ENCODE measurements around the gene KRT4. TPM values are rescaled to one million over a fixed set of nuclear protein-coding genes. Genes with fewer than 3 reads are reported as not detected.

Gene KRT4
- total RNA-seq, 1 donor from 2014 or later = not detected

- Mint-ChIP-seq H3K4me3 (no peak overlapping the region), H3K27me3 (ENCODE audit: insufficient read depth, low read depth) (peaks cover 6% of the 10 kb centered on the region), H3K27ac (no peak overlapping the region), H3K4me1 (no peaks in the 10 kb centered on the region), H3K9me3 (peaks cover 2% of the 10 kb centered on the region), H3K36me3 (no peaks in the 10 kb centered on the region)
- H4K20me1 ChIP-seq (ENCODE audit: low read depth) = no peaks in the 10 kb centered on the region
- no peak overlapping the region for H3K4me3 ChIP-seq
- no peak overlapping the region for H2AFZ ChIP-seq (replicated peaks)
- H3F3A ChIP-seq (ENCODE audit: low read depth) = no peaks in the 10 kb centered on the region
- H3K36me3 ChIP-seq = no peaks in the 10 kb centered on the region
- no peak overlapping the region for H3K27ac ChIP-seq
- H3K9ac ChIP-seq = no peak overlapping the region
- H3K79me2 ChIP-seq (ENCODE audit: low read depth) = no peaks in the 10 kb centered on the region
- TF ChIP-seq EZH2phosphoT487 (IDR thresholded peaks at IDR 0.05) = no peak
- no peak for TF ChIP-seq CTCF (IDR thresholded peaks at IDR 0.05)
- no peak for TF ChIP-seq EZH2 (IDR thresholded peaks at IDR 0.05)
- DNase-seq (ENCODE audit: low spot score) = no peak
- no peaks in the 10 kb centered on the region for H3K9me3 ChIP-seq (ENCODE audit: low read depth)
- H3K4me1 ChIP-seq = no peaks in the 10 kb centered on the region
- H3K4me2 ChIP-seq = no peak overlapping the region
- H3K27me3 ChIP-seq = peaks cover 21% of the 10 kb centered on the region
Measured at GRCh38 chr12:52768479-52769200, 45.3 kb downstream of the KRT4 start.

GRCh38 chr12:52767427-52767826, 46.5 kb downstream of the KRT4 start:
- H3K36me3 Mint-ChIP-seq = no peaks in the 10 kb centered on the region
- no peak overlapping the region for H3K4me2 ChIP-seq
- H3K4me3 ChIP-seq = no peak overlapping the region
- no peak for DNase-seq (ENCODE audit: low spot score)
- H3K27me3 ChIP-seq = peaks cover 25% of the 10 kb centered on the region
- H3K9me3 Mint-ChIP-seq = peaks cover 2% of the 10 kb centered on the region
- no peak overlapping the region for H3K9ac ChIP-seq
- no peak overlapping the region for H3K27ac ChIP-seq
- no peaks in the 10 kb centered on the region for H3K4me1 Mint-ChIP-seq
- no peaks in the 10 kb centered on the region for H3K36me3 ChIP-seq
- no peaks in the 10 kb centered on the region for H3F3A ChIP-seq (ENCODE audit: low read depth)
- H3K4me3 Mint-ChIP-seq = no peak overlapping the region
- no peaks in the 10 kb centered on the region for H3K4me1 ChIP-seq
- no peaks in the 10 kb centered on the region for H4K20me1 ChIP-seq (ENCODE audit: low read depth)
- TF ChIP-seq CTCF (IDR thresholded peaks at IDR 0.05) (no peak), EZH2 (IDR thresholded peaks at IDR 0.05) (no peak), EZH2phosphoT487 (IDR thresholded peaks at IDR 0.05) (no peak)
- no peaks in the 10 kb centered on the region for H3K9me3 ChIP-seq (ENCODE audit: low read depth)
- H3K27me3 Mint-ChIP-seq (ENCODE audit: insufficient read depth, low read depth) = peaks cover 4% of the 10 kb centered on the region
- H3K79me2 ChIP-seq (ENCODE audit: low read depth) = no peaks in the 10 kb centered on the region
- H3K27ac Mint-ChIP-seq = no peak overlapping the region
- no peak overlapping the region for H2AFZ ChIP-seq (replicated peaks)

- no peaks in the 10 kb centered on the region for H3K9me3 ChIP-seq (ENCODE audit: low read depth)
- Mint-ChIP-seq H3K27ac (no peak overlapping the region), H3K27me3 (ENCODE audit: insufficient read depth, low read depth) (peaks cover 4% of the 10 kb centered on the region), H3K9me3 (peaks cover 2% of the 10 kb centered on the region), H3K36me3 (no peaks in the 10 kb centered on the region), H3K4me3 (no peak overlapping the region), H3K4me1 (no peaks in the 10 kb centered on the region)
- H3K4me1 ChIP-seq = no peaks in the 10 kb centered on the region
- no peak overlapping the region for H3K4me2 ChIP-seq
- no peak overlapping the region for H2AFZ ChIP-seq (replicated peaks)
- no peaks in the 10 kb centered on the region for H4K20me1 ChIP-seq (ENCODE audit: low read depth)
- no peaks in the 10 kb centered on the region for H3F3A ChIP-seq (ENCODE audit: low read depth)
- no peak overlapping the region for H3K4me3 ChIP-seq
- no peaks in the 10 kb centered on the region for H3K36me3 ChIP-seq
- H3K9ac ChIP-seq = no peak overlapping the region
- TF ChIP-seq EZH2 (IDR thresholded peaks at IDR 0.05) = no peak
- TF ChIP-seq EZH2phosphoT487 (IDR thresholded peaks at IDR 0.05) = no peak
- TF ChIP-seq CTCF (IDR thresholded peaks at IDR 0.05) = no peak
- no peak for DNase-seq (ENCODE audit: low spot score)
- no peaks in the 10 kb centered on the region for H3K79me2 ChIP-seq (ENCODE audit: low read depth)
- H3K27ac ChIP-seq = no peak overlapping the region
- H3K27me3 ChIP-seq = peaks cover 25% of the 10 kb centered on the region
Measured at GRCh38 chr12:52767020-52767379, 46.9 kb downstream of the KRT4 start.

Data from neural progenitor cell (in vitro differentiated cells).